Measurements from ENCODE around the gene PCBP3. TPM values are rescaled to one million over a fixed set of nuclear protein-coding genes. Genes with fewer than 3 reads are reported as not detected.

The PCBP3 gene
- total and polyA plus RNA-seq, 2 of the 8 experiments (the other 6 are each of a cell fraction or from before 2014, with no cell fraction given), result 3.5 to 6.3 TPM

DNA sequence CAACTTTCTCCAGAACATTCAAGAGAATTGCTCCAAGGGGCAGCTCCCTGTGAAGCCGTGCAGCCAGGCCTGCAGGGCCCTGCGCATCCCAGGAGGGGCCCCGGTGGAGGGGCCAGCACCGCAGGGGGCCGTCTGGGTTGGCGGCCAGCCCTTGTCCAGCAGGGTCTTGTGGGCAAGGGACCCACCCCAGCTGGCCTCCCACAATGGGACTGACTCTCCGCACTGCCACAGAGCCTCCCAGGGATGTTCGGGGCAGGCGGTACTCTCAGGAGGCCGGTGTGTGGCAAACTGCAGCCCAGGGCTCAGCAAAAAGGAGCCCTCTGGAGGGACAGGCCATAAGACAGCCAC is 269.9 kb downstream of the PCBP3 start (continued):
- TF ChIP-seq HDAC2 (IDR thresholded peaks at IDR 0.05; ENCODE audit: borderline replicate concordance in 1 of 2, low read depth in 2 of 2, low read length in 2 of 2) (no peak), HDAC6 (IDR thresholded peaks at IDR 0.05; ENCODE audit: low read depth, low read length) (no peak), TAF7 (optimal IDR thresholded peaks at IDR 0.05; ENCODE audit: borderline replicate concordance, low read depth, low read length) (no peak), SIX5 (IDR thresholded peaks at IDR 0.05; ENCODE audit: low read depth, low read length) (no peak)
